AML-193 (cell line): Measurements from ENCODE around the gene AFAP1.

ENCODE experiments used
- DNase-seq, 2 experiments: peaks; one replicate each; lab custom pipeline; 2025; lab: John Stamatoyannopoulos, UW

AFAP1 gene

GRCh38 chr4:7737752-7738457 lies 201.8 kb downstream of the AFAP1 start:
- DNase-seq = no peak

- DNase-seq = no peak
These were observed 202.4 kb downstream of the AFAP1 start for GRCh38 chr4:7737268-7737645.

GRCh38 chr4:7736436-7737267 lies 203.0 kb downstream of the AFAP1 start:
- DNase-seq = no peak

- DNase-seq = no peak
These were observed 203.7 kb downstream of the AFAP1 start for GRCh38 chr4:7735961-7736360.

GRCh38 chr4:7735395-7735794 lies 204.3 kb downstream of the AFAP1 start:
- DNase-seq = no peak

- DNase-seq = no peak
These were observed 204.9 kb downstream of the AFAP1 start for GRCh38 chr4:7734651-7735260.

- DNase-seq = no peak
These were observed 205.6 kb downstream of the AFAP1 start for GRCh38 chr4:7733801-7734650.

- no peak for DNase-seq
These were observed 206.5 kb downstream of the AFAP1 start for GRCh38 chr4:7733201-7733600.

- DNase-seq = no peak
These were observed 207.4 kb downstream of the AFAP1 start for GRCh38 chr4:7732263-7732662.

GRCh38 chr4:7731437-7731836 lies 208.2 kb downstream of the AFAP1 start:
- no peak for DNase-seq

GRCh38 chr4:7727749-7728148 lies 211.9 kb downstream of the AFAP1 start:
- no peak for DNase-seq

- no peak for DNase-seq
These were observed 212.8 kb downstream of the AFAP1 start for GRCh38 chr4:7726665-7727413.

GRCh38 chr4:7725951-7726350 lies 213.7 kb downstream of the AFAP1 start:
- DNase-seq = no peak

- no peak for DNase-seq
These were observed 216.0 kb downstream of the AFAP1 start for GRCh38 chr4:7723625-7724024.

- no peak for DNase-seq
These were observed 216.8 kb downstream of the AFAP1 start for GRCh38 chr4:7722766-7723387.

GRCh38 chr4:7721984-7722551 lies 217.6 kb downstream of the AFAP1 start:
- no peak for DNase-seq

- no peak for DNase-seq
These were observed 220.1 kb downstream of the AFAP1 start for GRCh38 chr4:7719354-7720174.

GRCh38 chr4:7717946-7718490 lies 221.6 kb downstream of the AFAP1 start:
- no peak for DNase-seq

- DNase-seq = no peak
These were observed 222.5 kb downstream of the AFAP1 start for GRCh38 chr4:7717161-7717560.
